ENCODE measurements around the gene NET1.

The NET1 gene

DNA sequence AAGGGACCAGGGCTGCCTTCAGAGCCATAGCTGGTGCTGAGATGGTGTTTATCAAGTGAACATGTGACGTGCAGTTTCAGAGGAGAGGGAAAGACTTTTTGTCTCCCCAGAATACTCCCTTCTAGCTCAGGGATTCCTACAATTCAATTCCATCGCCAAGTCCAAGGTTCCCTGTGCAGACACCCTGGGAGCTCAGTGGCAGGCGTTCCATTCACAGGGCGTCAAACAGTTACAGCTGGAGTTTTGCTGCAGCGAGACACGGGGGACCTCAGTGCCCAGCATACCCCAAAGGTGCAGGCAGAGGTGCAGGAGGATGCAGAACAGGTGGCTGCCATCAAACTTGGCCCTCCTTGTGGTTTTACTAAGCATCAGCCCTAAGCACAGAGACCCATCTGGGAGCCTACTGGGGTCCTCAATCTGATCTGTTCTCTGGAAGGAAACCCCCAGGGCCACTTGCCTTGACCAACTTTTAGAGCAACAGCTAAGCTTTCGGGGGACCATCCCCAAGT lies 87.9 kb downstream of the NET1 start:
- no peak for DNase-seq (ENCODE audit: low read depth)
- TF ChIP-seq, protein P1, sequence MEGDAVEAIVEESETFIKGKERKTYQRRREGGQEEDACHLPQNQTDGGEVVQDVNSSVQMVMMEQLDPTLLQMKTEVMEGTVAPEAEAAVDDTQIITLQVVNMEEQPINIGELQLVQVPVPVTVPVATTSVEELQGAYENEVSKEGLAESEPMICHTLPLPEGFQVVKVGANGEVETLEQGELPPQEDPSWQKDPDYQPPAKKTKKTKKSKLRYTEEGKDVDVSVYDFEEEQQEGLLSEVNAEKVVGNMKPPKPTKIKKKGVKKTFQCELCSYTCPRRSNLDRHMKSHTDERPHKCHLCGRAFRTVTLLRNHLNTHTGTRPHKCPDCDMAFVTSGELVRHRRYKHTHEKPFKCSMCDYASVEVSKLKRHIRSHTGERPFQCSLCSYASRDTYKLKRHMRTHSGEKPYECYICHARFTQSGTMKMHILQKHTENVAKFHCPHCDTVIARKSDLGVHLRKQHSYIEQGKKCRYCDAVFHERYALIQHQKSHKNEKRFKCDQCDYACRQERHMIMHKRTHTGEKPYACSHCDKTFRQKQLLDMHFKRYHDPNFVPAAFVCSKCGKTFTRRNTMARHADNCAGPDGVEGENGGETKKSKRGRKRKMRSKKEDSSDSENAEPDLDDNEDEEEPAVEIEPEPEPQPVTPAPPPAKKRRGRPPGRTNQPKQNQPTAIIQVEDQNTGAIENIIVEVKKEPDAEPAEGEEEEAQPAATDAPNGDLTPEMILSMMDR (IDR thresholded peaks at IDR 0.05; ENCODE audit: insufficient read depth, low read depth, low read length, missing control alignments), result no peak

DNA sequence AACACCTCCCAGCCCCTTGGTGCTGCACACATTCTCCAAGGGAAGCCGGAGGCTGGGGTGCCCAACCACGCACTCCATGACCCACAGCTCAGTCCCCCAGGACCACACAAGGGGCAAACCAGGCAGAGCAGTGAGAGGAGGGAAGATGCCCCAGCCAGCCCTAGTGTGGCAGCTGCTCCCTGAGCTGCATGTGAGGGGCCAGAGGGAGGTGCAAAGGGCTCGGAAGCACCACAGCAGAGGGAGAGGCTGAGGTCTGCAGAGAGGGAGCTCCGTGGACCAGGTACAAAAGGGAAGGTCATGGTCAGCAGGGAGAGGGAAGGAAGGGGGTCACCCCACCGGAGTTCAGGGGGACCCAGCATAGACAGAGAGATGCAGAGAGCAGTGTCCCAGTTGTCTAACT lies 88.6 kb downstream of the NET1 start:
- TF ChIP-seq, protein P1 (IDR thresholded peaks at IDR 0.05; ENCODE audit: insufficient read depth, low read depth, low read length, missing control alignments), result no peak
- no peak overlapping the region for H3K4me3 ChIP-seq (ENCODE audit: low read length)

More for the DNA sequence above, 87.9 kb downstream of the NET1 start:
- H3K4me3 ChIP-seq (ENCODE audit: low read length), result no peak overlapping the region

GRCh38 chr10:5502061-5502521 lies 89.7 kb downstream of the NET1 start:
- TF ChIP-seq, protein P1 (IDR thresholded peaks at IDR 0.05; ENCODE audit: insufficient read depth, low read depth, low read length, missing control alignments), result no peak
- no peak for DNase-seq (ENCODE audit: low read depth)
- no peak overlapping the region for H3K4me3 ChIP-seq (ENCODE audit: low read length)

More for the DNA sequence above, 88.6 kb downstream of the NET1 start:
- DNase-seq (ENCODE audit: low read depth), result no peak

- no peak for DNase-seq (ENCODE audit: low read depth)
- TF ChIP-seq, protein P1 (IDR thresholded peaks at IDR 0.05; ENCODE audit: insufficient read depth, low read depth, low read length, missing control alignments), result no peak
- H3K4me3 ChIP-seq (ENCODE audit: low read length), result no peak overlapping the region
Measured at GRCh38 chr10:5502571-5503476, 90.5 kb downstream of the NET1 start.

GRCh38 chr10:5503477-5503835 lies 91.1 kb downstream of the NET1 start:
- peak; percentile 93 for DNase-seq (ENCODE audit: low read depth)
- TF ChIP-seq, protein P1 (IDR thresholded peaks at IDR 0.05; ENCODE audit: insufficient read depth, low read depth, low read length, missing control alignments), result no peak
- no peak overlapping the region for H3K4me3 ChIP-seq (ENCODE audit: low read length)

DNA sequence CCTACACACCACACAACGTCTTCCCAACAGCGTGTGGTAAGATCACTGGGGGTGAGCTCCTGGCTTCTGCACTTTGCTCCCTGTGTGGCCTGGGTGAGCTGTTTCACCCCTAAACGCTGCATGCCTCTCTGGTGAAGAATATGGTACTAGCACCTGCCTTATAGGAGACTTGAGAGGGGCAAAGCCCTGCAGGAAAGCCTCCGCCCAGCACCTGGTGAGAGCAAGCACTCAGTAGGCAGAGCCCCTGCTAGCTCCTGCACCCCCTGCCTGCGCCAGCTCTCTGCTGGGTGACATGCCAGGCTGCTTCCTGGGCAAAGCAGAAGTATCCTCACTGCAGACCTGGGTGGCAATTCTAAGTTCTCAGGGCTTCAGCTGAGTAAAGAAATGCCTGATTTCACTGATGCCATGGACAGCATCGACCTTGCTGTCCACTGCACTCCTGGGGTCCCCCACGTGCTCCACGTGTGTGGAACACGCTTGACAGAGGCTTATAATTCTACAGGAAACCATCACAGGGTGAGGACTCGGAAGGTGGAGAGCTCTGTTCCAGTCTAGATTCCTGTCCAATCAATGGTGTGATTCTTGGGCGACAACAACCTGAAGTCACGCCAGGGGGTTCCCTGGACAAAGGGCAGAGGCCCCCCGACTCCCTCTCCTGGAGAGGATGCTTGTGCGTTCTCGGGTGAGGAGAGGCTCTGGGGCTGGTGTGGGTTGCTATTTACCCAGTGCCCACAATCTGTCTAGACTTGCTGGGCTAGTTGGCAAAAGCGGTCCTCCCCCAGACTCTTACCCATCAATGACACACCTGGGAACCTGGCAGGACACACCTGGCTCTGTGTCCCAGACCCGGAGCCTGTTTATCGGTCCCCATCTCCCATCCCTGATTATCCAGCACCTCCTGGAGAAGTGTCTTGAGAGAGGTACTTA lies 92.1 kb downstream of the NET1 start:
- H3K4me3 ChIP-seq (ENCODE audit: low read length), result no peak overlapping the region
- peak; percentile 70 for DNase-seq (ENCODE audit: low read depth)
- TF ChIP-seq, protein P1 (IDR thresholded peaks at IDR 0.05; ENCODE audit: insufficient read depth, low read depth, low read length, missing control alignments), result no peak
